GM12875 (cell line): ENCODE measurements around the gene ZFR.

Experiments used
- H3K4me3 ChIP-seq: one replicate; pipeline ENCODE4 v1.5.1; 2011; ENCODE audit warnings: low read depth, low read length, control low read depth
- TF ChIP-seq, protein P1 (sequence below): IDR thresholded peaks from 2 replicates; pipeline ENCODE4 v1.5.1; 2011; ENCODE audit warnings: low read depth, mild to moderate bottlenecking, control low read depth, inconsistent platforms, low read length, moderate library complexity, borderline replicate concordance; ENCODE audit not compliant: insufficient read depth

The ZFR gene

DNA sequence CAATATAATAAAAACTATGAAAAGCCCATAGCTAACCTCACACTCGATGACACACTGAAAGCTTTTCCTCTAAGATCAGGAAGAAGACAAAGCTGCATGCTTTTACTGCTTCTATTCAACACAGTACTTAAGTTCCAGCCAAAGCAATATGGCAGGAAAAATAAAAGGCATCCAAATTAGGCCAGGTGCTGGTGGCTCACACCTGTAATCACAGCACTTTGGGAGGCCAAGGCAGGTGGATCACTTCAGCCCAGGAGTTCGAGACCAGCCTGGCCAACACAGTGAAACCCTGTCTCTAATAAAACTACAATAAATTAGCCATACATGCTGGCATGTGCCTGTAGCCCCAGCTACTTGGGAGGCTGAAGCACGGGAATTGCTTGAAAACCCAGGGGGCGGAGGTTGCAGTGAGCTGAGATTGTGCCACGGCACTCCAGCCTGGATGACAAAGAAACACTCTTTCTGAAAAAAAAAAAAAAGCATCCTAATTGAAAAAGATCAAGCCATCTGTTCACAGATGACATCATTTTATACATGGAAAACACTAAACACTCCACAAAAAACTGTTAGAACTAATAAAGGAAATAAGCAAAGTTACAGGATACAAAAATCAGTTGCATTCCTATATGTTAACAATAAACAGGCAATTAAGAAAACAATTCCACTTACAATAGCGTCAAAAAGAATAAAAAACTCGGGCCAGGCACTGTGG, 17.9 kb downstream of the ZFR start:
- TF ChIP-seq, protein P1, sequence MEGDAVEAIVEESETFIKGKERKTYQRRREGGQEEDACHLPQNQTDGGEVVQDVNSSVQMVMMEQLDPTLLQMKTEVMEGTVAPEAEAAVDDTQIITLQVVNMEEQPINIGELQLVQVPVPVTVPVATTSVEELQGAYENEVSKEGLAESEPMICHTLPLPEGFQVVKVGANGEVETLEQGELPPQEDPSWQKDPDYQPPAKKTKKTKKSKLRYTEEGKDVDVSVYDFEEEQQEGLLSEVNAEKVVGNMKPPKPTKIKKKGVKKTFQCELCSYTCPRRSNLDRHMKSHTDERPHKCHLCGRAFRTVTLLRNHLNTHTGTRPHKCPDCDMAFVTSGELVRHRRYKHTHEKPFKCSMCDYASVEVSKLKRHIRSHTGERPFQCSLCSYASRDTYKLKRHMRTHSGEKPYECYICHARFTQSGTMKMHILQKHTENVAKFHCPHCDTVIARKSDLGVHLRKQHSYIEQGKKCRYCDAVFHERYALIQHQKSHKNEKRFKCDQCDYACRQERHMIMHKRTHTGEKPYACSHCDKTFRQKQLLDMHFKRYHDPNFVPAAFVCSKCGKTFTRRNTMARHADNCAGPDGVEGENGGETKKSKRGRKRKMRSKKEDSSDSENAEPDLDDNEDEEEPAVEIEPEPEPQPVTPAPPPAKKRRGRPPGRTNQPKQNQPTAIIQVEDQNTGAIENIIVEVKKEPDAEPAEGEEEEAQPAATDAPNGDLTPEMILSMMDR, result no peak
- H3K4me3 ChIP-seq, result no peak overlapping the region

DNA sequence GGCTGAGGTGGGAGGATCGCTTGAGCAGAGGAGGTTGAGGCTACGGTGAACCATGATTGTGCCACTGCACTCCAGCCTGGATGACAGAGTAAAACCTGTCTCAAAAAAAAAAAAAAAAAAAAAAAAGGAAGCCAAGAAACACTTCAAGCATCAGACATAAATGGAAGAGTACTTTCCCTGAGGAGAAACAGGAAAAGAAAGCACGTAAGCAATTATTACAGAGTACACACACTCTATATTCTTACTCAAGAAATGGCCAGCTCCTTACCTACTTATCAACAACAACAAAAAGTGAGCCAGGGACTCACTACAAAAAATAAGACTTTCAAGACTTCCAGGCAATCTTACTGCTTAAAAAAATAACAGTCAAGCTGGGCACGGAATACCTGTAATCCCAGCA, 21.8 kb downstream of the ZFR start:
- TF ChIP-seq, protein P1, result no peak

DNA sequence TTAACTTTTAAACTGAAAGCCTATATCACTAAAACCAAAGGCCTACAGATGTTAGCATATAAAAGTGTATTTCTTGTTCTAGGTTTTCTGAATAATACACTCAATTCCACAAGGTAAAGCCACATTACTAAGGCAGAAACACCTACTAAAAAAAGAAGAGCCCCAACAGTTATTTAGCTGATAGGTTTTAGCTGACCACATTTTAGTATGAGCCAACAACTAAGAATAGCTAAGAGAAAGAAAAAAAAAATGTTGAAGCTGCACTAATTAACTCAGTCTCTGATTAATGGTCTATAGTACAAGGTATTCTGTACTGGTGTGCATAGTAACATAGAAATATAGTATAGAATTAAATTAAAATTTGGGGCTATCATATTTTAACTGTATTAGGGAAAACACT, 23.5 kb downstream of the ZFR start:
- TF ChIP-seq, protein P1, result no peak
- H3K4me3 ChIP-seq, result no peak overlapping the region

More for the DNA sequence above, 21.8 kb downstream of the ZFR start:
- H3K4me3 ChIP-seq, result no peak overlapping the region

DNA sequence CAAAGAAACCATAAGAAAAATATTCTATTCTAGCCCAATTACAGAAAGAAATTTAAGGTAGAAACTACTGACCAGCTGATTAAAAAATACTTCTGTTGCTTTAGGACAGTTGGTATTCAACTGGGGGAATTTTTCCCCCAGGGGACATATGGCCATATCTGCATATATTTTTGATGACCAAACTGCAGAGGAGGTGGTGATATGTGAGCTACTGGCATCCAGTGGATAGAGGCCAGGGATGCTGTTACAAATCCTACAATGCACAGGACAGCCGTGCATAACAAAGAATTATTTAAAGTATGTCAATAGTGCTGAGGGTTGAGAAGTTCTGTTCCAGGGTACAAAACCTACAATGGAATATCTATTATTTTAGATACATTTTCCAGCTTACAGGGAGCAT, 24.0 kb downstream of the ZFR start:
- TF ChIP-seq, protein P1, result no peak
- H3K4me3 ChIP-seq, result no peak overlapping the region

DNA sequence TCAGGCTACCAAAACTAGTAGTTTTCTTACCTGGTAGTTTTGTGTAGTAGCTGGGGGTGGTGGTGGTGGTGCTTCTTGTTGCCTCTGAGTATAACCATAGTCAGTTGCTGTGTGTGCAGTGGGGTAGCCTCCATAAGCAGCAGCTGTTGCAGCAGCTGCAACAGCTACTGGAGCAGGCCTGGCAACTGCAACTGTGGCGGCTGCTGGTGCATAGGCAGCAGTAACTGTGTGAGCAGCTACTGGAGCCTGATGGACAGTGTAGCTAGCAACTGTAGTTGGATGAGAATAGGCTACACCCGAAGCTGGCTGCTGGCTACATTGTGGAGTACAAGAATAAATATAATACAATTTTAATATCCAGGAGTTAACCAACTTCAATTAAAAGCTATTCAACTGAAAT, 24.7 kb downstream of the ZFR start:
- TF ChIP-seq, protein P1, result no peak
- no peak overlapping the region for H3K4me3 ChIP-seq

DNA sequence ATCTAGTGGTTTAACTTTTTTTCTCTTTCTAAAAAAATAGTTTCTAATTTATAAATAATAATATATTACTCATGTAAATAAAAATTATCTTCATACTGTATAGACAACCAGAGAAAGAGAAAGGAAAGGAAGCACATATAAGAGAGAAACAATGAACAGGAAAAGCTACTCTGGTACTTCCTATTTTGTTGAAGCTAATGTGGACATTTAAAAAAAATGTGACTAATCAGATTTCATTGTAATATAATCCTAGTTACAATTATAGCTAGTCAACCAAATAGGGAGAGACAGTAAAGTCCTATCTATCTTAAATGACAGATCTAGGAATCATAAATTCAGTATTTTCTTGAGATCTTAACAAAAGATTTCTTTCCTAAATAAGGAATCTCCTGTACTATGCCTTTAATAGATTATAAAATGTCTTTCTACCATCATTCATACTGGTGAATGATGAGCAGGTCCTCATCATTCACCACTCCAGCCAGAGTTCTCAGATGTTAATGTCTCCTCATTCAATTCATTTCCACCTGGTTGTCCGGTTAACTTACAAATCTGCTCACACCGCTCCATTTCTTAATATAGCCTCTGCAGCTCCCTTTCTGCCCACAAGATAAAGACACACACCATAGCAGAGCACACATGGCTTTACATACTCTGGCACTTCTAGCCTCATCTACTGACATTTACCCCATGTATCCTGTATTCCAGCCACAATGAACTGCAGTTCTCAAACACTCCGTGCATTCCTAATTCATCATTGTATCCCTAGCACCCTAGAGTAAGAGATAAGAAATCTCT, 30.9 kb downstream of the ZFR start:
- H3K4me3 ChIP-seq, result no peak overlapping the region
- TF ChIP-seq, protein P1, result no peak

DNA sequence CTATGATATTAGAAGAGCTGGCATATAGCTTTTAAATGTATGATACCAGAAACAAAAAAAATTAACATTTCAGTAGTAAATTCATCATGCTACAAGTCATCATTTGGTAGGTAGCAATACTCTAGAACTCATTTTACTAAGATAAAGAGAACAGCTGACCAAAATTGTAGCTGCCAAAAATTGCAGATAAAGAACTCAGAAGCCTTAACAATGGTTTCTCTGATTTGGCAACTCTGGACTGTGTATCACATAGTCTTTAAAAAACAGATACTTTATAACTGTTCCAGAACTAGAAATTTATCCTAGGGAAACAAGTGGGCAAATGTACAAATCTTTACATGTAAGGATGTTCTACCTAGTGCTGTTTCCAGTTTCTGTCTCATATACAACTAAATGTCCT, 33.9 kb downstream of the ZFR start:
- TF ChIP-seq, protein P1, result no peak
- no peak overlapping the region for H3K4me3 ChIP-seq
